HCT116 (cell line): ENCODE measurements around the gene CCDC92B. TPM values are rescaled to one million over a fixed set of nuclear protein-coding genes. Genes with fewer than 3 reads are reported as not detected.
A peak's percentile ranks its signal among the peaks of the same experiment; 100 is the strongest.

Experiments used
- ATAC-seq: fragments of 200-7000 bp; cut with Tn5 transposase; 2 replicates; pipeline ENCODE4 v1.9.1; 2020; ENCODE audit warnings: mild to moderate bottlenecking, moderate library complexity
- BruUV-seq: library from RNA; stranded (reverse); fragments of 400-500 nt; replicated peaks from 2 replicates; lab custom pipeline; 2021; lab: Mats Ljungman, UMichigan
- CTCF ChIA-PET: fragments of 300-600 bp; sonication (Branson Sonifier 250); formaldehyde crosslinking; loops from one replicate; lab custom pipeline; 2021; ENCODE audit warnings: antibody characterized with exemption; lab: Charles Lee
- POLR2A ChIA-PET: fragments of 300-600, 350-600 bp; sonication (Branson Sonifier 250); formaldehyde crosslinking; loops from one replicate; lab custom pipeline; 2021; ENCODE audit warnings: antibody characterized with exemption; lab: Charles Lee
- RAD21 ChIA-PET, 2 experiments: fragments of 300-600 bp; sonication (Branson Sonifier 250); formaldehyde crosslinking; loops; one replicate each; lab custom pipeline; 2023; ENCODE audit warnings: low total read pairs in 2 of 2; ENCODE audit not compliant: uncharacterized antibody in 2 of 2, unreplicated experiment in 2 of 2, low non-redundant PET in 1 of 2; lab: Charles Lee
- DNase-seq: peaks from one replicate; pipeline ENCODE4 v3.0.0-alpha.2; 2010; ENCODE audit warnings: low read depth, low spot score
- H2AFZ ChIP-seq: fragments of 200-600 bp; shearing (Covaris generic), sonication (generic); 2 replicates; pipeline ENCODE4 v1.6.1; 2017; ENCODE audit warnings: low read depth, mixed run types, mixed read lengths, antibody characterized with exemption, low read length; ENCODE audit not compliant: poor library complexity, severe bottlenecking
- H3K27ac ChIP-seq: 2 replicates; pipeline ENCODE4 v1.5.1; 2012; ENCODE audit warnings: low read depth, low read length
- H3K27me3 ChIP-seq: fragments of 200-600 bp; sonication (generic); 2 replicates; pipeline ENCODE4 v1.6.1; 2016; ENCODE audit warnings: mixed run types, low read length, mixed read lengths; ENCODE audit not compliant: insufficient read depth
- H3K36me3 ChIP-seq, 2 experiments: fragments of 200-500 bp in 1 of 2; fragments of 200-600 bp in 1 of 2; sonication (Bioruptor generic) in 1 of 2; sonication (generic) in 1 of 2; 2 replicates each; pipeline versions ENCODE4 v1.5.1 to v1.6.1; 2014 to 2016; ENCODE audit warnings: low read length in 2 of 2, inconsistent platforms in 1 of 2, mixed read lengths in 1 of 2, mixed run types in 1 of 2; ENCODE audit not compliant: insufficient read depth in 2 of 2, control insufficient read depth in 1 of 2
- H3K4me1 ChIP-seq, 2 experiments: fragments of 200-600 bp in 1 of 2; sonication (generic) in 1 of 2; 2 replicates each; pipeline versions ENCODE4 v1.5.1 to v1.6.1; 2012 to 2017; ENCODE audit warnings: low read length in 2 of 2, inconsistent platforms in 1 of 2, mild to moderate bottlenecking in 1 of 2, mixed read lengths in 1 of 2, mixed run types in 1 of 2, moderate library complexity in 1 of 2; ENCODE audit not compliant: insufficient read depth in 2 of 2, control insufficient read depth in 1 of 2
- H3K4me2 ChIP-seq: fragments of 200-600 bp; sonication (generic); 2 replicates; pipeline ENCODE4 v1.6.1; 2017; ENCODE audit warnings: mixed run types, low read length, mixed read lengths
- H3K4me3 ChIP-seq, 2 experiments: fragments of 200-600 bp in 1 of 2; sonication (generic) in 1 of 2; replicated peaks in 1 of 2; 2 replicates each; pipeline ENCODE4 v1.5.1; 2011 to 2016; ENCODE audit warnings: low read length in 2 of 2, control low read depth in 1 of 2, low read depth in 1 of 2, mild to moderate bottlenecking in 1 of 2, mixed read lengths in 1 of 2, mixed run types in 1 of 2
- H3K79me2 ChIP-seq: fragments of 200-600 bp; sonication (generic); 2 replicates; pipeline ENCODE4 v1.6.1; 2017; ENCODE audit warnings: mild to moderate bottlenecking, mixed run types, low read length, moderate library complexity, mixed read lengths; ENCODE audit not compliant: insufficient read depth
- H3K9ac ChIP-seq: fragments of 200-600 bp; sonication (generic); 2 replicates; pipeline ENCODE4 v1.6.1; 2016; ENCODE audit warnings: low read length, mixed read lengths
- H3K9me2 ChIP-seq: fragments of 200-600 bp; sonication (generic), shearing (Covaris generic); 2 replicates; pipeline ENCODE4 v1.6.1; 2017; ENCODE audit warnings: mixed run types, mild to moderate bottlenecking, moderate library complexity; ENCODE audit not compliant: insufficient read depth
- H3K9me3 ChIP-seq, 2 experiments: fragments of 200-500 bp in 1 of 2; fragments of 200-600 bp in 1 of 2; sonication (Bioruptor generic) in 1 of 2; sonication (generic) in 1 of 2; 2 replicates each; pipeline ENCODE4 v1.6.1; 2014 to 2017; ENCODE audit warnings: low read length in 2 of 2, mixed read lengths in 2 of 2, inconsistent platforms in 1 of 2, low read depth in 1 of 2, mild to moderate bottlenecking in 1 of 2, mixed run types in 1 of 2, moderate library complexity in 1 of 2; ENCODE audit not compliant: control insufficient read depth in 1 of 2, insufficient read depth in 1 of 2
- H4K20me1 ChIP-seq: fragments of 200-600 bp; sonication (generic), shearing (Covaris generic); 2 replicates; pipeline ENCODE4 v1.6.1; 2017; ENCODE audit warnings: mixed run types, mild to moderate bottlenecking, moderate library complexity; ENCODE audit not compliant: insufficient read depth
- CEBPB ChIP-seq: IDR thresholded peaks from 2 replicates; pipeline ENCODE4 v1.6.1; 2012; ENCODE audit warnings: low read depth
- JUND ChIP-seq: IDR thresholded peaks from 2 replicates; pipeline ENCODE4 v1.6.1; 2012
- POLR2A ChIP-seq: IDR thresholded peaks from 2 replicates; pipeline ENCODE4 v1.7.0; 2011; ENCODE audit warnings: borderline replicate concordance; ENCODE audit not compliant: insufficient read depth, insufficient read length; ENCODE audit errors: extremely low read depth
- SRF ChIP-seq: IDR thresholded peaks from 2 replicates; pipeline ENCODE4 v1.6.1; 2012; ENCODE audit warnings: low read depth
- YY1 ChIP-seq: IDR thresholded peaks from 2 replicates; pipeline ENCODE4 v1.6.1; 2011; ENCODE audit warnings: low read length, low read depth, moderate library complexity, mild to moderate bottlenecking; ENCODE audit not compliant: insufficient replicate concordance; ENCODE audit errors: extremely low read depth
- intact Hi-C: fragments of 100-400 bp; cut with micrococcal nuclease; formaldehyde crosslinking; loops from 2 replicates; pipeline ENCODE4 v1.10.0; 2022
- total RNA-seq: library from RNA; stranded (reverse); gene quantifications from one replicate; pipeline ENCODE4 v1.2.1, GENCODE V29; 2021; ENCODE audit not compliant: unreplicated experiment
- TF ChIP-seq, protein P1 (sequence below): IDR thresholded peaks from 2 replicates; pipeline ENCODE4 v1.6.1; 2012
- TF ChIP-seq, protein P2 (sequence below): IDR thresholded peaks from 2 replicates; pipeline ENCODE4 v1.6.1; 2012
- TF ChIP-seq, protein P3 (sequence below): IDR thresholded peaks from 2 replicates; pipeline ENCODE4 v1.6.1; 2011; ENCODE audit warnings: mild to moderate bottlenecking, low read length, moderate library complexity; ENCODE audit not compliant: insufficient replicate concordance; ENCODE audit errors: extremely low read depth

Gene CCDC92B
- total RNA-seq, 1 experiment from 2014 or later = 0.17 TPM

DNA sequence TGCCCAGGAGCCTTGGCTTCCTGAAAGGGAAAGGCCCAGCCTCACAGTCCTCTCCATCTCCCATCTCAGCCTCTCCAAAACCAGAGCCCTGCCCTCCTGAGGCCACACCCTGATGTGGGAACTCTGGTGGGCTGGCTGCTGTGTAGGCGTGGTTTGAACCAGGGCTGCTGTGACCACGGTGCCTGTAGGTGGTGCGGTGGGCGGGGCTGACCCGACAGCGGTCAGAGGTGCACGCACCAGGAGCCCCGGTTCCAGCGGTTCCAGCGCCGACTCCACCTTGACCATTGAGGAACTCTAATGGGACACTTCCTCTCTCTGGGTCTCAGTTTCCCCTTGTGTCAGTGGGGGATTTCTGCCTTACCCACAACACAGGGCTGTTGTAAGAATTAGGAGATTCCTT lies 49.2 kb upstream of the CCDC92B start:
- ATAC-seq (peak; percentile 79), DNase-seq (no peak)
- no TSS peak for BruUV-seq
- CTCF ChIA-PET = interaction anchor here (1.8 kb wide), 1 partner anchor 10 kb away, joined by 4 read pairs; no protein-coding TSS in a partner anchor
- POLR2A ChIA-PET = no interaction called here
- intact Hi-C loops = no loop called here
- no peaks in the 10 kb centered on the region for H3K79me2 ChIP-seq
- H3K9me3 ChIP-seq = no peaks in the 10 kb centered on the region
- H3K4me1 ChIP-seq = no peaks in the 10 kb centered on the region
- RAD21 ChIA-PET = no interaction called here
- no peaks in the 10 kb centered on the region for H3K36me3 ChIP-seq
- H3K4me2 ChIP-seq = no peak overlapping the region
- H3K9me2 ChIP-seq = no peaks in the 10 kb centered on the region
- no peaks in the 10 kb centered on the region for H4K20me1 ChIP-seq
- no peak overlapping the region for H3K27ac ChIP-seq
- H3K27me3 ChIP-seq = no peaks in the 10 kb centered on the region
- H2AFZ ChIP-seq = no peak overlapping the region
- TF ChIP-seq POLR2A = no peak
- TF ChIP-seq YY1 = no peak
- TF ChIP-seq, protein P1, sequence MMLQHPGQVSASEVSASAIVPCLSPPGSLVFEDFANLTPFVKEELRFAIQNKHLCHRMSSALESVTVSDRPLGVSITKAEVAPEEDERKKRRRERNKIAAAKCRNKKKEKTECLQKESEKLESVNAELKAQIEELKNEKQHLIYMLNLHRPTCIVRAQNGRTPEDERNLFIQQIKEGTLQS = no peak
- TF ChIP-seq CEBPB = no peak
- TF ChIP-seq, protein P2, sequence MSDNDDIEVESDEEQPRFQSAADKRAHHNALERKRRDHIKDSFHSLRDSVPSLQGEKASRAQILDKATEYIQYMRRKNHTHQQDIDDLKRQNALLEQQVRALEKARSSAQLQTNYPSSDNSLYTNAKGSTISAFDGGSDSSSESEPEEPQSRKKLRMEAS = no peak
- no peak for TF ChIP-seq SRF
- TF ChIP-seq JUND = no peak
- TF ChIP-seq, protein P3, sequence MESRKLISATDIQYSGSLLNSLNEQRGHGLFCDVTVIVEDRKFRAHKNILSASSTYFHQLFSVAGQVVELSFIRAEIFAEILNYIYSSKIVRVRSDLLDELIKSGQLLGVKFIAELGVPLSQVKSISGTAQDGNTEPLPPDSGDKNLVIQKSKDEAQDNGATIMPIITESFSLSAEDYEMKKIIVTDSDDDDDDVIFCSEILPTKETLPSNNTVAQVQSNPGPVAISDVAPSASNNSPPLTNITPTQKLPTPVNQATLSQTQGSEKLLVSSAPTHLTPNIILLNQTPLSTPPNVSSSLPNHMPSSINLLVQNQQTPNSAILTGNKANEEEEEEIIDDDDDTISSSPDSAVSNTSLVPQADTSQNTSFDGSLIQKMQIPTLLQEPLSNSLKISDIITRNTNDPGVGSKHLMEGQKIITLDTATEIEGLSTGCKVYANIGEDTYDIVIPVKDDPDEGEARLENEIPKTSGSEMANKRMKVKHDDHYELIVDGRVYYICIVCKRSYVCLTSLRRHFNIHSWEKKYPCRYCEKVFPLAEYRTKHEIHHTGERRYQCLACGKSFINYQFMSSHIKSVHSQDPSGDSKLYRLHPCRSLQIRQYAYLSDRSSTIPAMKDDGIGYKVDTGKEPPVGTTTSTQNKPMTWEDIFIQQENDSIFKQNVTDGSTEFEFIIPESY = no peak
- H3K4me3 ChIP-seq = no peak overlapping the region
- H3K9ac ChIP-seq = no peak overlapping the region
